Measurements from ENCODE around the gene SUGCT.

Gene SUGCT

DNA sequence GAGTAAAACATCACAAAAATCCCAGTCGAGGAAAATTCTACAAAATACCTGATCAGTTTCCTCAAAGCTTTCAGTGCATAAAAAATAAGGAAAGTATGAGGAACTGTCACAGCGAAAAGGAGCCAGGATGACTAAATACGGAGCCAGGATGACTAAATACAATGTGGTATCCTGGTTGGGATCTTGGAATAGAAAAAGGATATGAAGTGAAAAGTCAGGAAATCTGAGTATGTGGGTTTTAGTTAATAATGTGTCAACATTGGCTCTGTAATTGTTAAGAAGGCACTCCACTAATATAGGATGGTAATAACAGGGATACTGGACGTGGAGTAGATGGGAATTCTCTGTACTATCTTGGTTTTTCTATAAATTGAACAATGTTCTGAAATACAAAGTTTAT, 175.5 kb downstream of the SUGCT start (continued):
- TF ChIP-seq, protein P1, sequence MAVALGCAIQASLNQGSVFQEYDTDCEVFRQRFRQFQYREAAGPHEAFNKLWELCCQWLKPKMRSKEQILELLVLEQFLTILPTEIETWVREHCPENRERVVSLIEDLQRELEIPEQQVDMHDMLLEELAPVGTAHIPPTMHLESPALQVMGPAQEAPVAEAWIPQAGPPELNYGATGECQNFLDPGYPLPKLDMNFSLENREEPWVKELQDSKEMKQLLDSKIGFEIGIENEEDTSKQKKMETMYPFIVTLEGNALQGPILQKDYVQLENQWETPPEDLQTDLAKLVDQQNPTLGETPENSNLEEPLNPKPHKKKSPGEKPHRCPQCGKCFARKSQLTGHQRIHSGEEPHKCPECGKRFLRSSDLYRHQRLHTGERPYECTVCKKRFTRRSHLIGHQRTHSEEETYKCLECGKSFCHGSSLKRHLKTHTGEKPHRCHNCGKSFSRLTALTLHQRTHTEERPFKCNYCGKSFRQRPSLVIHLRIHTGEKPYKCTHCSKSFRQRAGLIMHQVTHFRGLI (tag by site-specific recombination; IDR thresholded peaks at IDR 0.05) = no peak
- TF ChIP-seq ZNF555 (tag by site-specific recombination; conservative IDR thresholded peaks at IDR 0.05) (no peak), KLF9 (tag by site-specific recombination; IDR thresholded peaks at IDR 0.05; ENCODE audit: low read depth) (no peak), ZNF544 (tag by site-specific recombination; IDR thresholded peaks at IDR 0.05) (no peak), TRIM28 (IDR thresholded peaks at IDR 0.05; ENCODE audit: borderline replicate concordance, low read length) (no peak)

DNA sequence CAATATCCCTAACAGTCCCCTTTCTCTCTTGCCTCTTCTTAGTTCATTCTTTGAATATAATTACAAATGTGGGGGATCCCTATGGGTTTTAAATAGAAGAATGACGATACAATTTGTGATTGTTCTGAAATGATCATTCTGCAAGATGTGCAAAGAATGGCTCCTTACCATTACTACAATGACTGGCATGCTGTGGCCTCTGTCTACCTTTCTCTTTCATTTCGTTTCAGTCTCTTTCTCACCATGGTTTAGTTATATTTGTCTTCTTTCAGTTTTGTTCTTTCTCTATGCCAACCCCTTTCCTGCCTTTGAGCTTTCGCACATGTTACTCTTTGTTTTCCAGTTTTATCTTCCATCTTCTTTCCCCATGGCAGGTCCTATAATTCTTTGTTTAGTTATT, 176.5 kb downstream of the SUGCT start:
- Histone ChIP-seq H3K36me3 (ENCODE audit: control insufficient read depth in 2 of 2, insufficient read depth in 1 of 2, low read length in 2 of 2) (no peaks in the 10 kb centered on the region), H3K27ac (ENCODE audit: extremely low read depth, low read depth, low read length) (no peak overlapping the region), H3K4me1 (ENCODE audit: control insufficient read depth, insufficient read depth, low read length) (no peaks in the 10 kb centered on the region), H3K4me3 (ENCODE audit: low read depth, low read length) (no peak overlapping the region), H3K9me3 (ENCODE audit: control insufficient read depth, insufficient read depth, low read depth, low read length) (no peaks in the 10 kb centered on the region)
- ChIA-PET CTCF (interaction anchor here (0.6 kb wide), 1 partner anchor 48 kb away, joined by 3 read pairs; no protein-coding TSS in a partner anchor), POLR2A (no interaction called here)
- no peak for TF ChIP-seq ZSCAN30 (tag by site-specific recombination; IDR thresholded peaks at IDR 0.05)
- TF ChIP-seq, protein P2, sequence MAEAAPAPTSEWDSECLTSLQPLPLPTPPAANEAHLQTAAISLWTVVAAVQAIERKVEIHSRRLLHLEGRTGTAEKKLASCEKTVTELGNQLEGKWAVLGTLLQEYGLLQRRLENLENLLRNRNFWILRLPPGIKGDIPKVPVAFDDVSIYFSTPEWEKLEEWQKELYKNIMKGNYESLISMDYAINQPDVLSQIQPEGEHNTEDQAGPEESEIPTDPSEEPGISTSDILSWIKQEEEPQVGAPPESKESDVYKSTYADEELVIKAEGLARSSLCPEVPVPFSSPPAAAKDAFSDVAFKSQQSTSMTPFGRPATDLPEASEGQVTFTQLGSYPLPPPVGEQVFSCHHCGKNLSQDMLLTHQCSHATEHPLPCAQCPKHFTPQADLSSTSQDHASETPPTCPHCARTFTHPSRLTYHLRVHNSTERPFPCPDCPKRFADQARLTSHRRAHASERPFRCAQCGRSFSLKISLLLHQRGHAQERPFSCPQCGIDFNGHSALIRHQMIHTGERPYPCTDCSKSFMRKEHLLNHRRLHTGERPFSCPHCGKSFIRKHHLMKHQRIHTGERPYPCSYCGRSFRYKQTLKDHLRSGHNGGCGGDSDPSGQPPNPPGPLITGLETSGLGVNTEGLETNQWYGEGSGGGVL (tag by site-specific recombination; IDR thresholded peaks at IDR 0.05) = no peak
- no peak for TF ChIP-seq ZNF561 (tag by site-specific recombination; IDR thresholded peaks at IDR 0.05; ENCODE audit: borderline replicate concordance)
- TF ChIP-seq BCL11A (tag by site-specific recombination; IDR thresholded peaks at IDR 0.05; ENCODE audit: low read depth) = no peak
- no peak for TF ChIP-seq ZNF830 (tag by site-specific recombination; IDR thresholded peaks at IDR 0.05; ENCODE audit: low read depth)
- no peak for TF ChIP-seq OSR2 (tag by site-specific recombination; IDR thresholded peaks at IDR 0.05)
- TF ChIP-seq PRDM1 (tag by site-specific recombination; IDR thresholded peaks at IDR 0.05) = no peak
- TF ChIP-seq ZNF513 (tag by site-specific recombination; IDR thresholded peaks at IDR 0.05) = no peak
- no peak for TF ChIP-seq GLI4 (tag by site-specific recombination; IDR thresholded peaks at IDR 0.05)
- no peak for TF ChIP-seq ZNF16 (tag by site-specific recombination; IDR thresholded peaks at IDR 0.05; ENCODE audit: low read depth)
- TF ChIP-seq, protein P3, sequence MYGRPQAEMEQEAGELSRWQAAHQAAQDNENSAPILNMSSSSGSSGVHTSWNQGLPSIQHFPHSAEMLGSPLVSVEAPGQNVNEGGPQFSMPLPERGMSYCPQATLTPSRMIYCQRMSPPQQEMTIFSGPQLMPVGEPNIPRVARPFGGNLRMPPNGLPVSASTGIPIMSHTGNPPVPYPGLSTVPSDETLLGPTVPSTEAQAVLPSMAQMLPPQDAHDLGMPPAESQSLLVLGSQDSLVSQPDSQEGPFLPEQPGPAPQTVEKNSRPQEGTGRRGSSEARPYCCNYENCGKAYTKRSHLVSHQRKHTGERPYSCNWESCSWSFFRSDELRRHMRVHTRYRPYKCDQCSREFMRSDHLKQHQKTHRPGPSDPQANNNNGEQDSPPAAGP (tag by site-specific recombination; IDR thresholded peaks at IDR 0.05) = no peak
- TF ChIP-seq ZNF768 (tag by site-specific recombination; IDR thresholded peaks at IDR 0.05) = no peak

DNA sequence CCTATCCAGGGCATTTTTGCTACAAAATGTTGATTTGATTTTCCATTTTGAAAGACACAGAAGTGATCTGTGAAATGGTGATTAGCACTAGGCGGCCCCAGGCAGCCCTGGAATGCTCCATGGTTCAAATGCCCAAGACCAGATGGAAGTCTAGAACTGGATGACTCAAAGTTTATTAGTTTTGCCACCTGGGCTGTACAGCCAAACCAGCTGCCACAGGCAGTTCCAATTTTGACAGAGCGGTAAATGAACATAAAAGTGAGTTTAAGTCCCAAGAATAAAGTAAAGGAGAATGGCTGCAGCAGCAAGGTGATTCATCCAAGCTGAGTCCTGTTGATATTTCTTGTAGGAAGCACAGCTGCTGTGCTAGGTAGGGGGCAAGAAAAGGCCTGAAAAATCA, 180.5 kb downstream of the SUGCT start:
- H3K36me3 ChIP-seq (ENCODE audit: control insufficient read depth in 2 of 2, insufficient read depth in 1 of 2, low read length in 2 of 2) = no peaks in the 10 kb centered on the region
- ChIA-PET CTCF (interaction anchor here (0.6 kb wide), 1 partner anchor 656 kb away, joined by 4 read pairs; no protein-coding TSS in a partner anchor), POLR2A (no interaction called here)
- H3K27ac ChIP-seq (ENCODE audit: extremely low read depth, low read depth, low read length) = no peak overlapping the region
- H3K9me3 ChIP-seq (ENCODE audit: control insufficient read depth, insufficient read depth, low read depth, low read length) = no peaks in the 10 kb centered on the region
- H3K4me1 ChIP-seq (ENCODE audit: control insufficient read depth, insufficient read depth, low read length) = no peaks in the 10 kb centered on the region
- no peak overlapping the region for H3K4me3 ChIP-seq (ENCODE audit: low read depth, low read length)
- no peak for TF ChIP-seq ZNF623 (tag by site-specific recombination; IDR thresholded peaks at IDR 0.05)
- no peak for TF ChIP-seq ZNF555 (tag by site-specific recombination; conservative IDR thresholded peaks at IDR 0.05)
- TF ChIP-seq ZNF121 (tag by site-specific recombination; IDR thresholded peaks at IDR 0.05) = no peak
- TF ChIP-seq, protein P4, sequence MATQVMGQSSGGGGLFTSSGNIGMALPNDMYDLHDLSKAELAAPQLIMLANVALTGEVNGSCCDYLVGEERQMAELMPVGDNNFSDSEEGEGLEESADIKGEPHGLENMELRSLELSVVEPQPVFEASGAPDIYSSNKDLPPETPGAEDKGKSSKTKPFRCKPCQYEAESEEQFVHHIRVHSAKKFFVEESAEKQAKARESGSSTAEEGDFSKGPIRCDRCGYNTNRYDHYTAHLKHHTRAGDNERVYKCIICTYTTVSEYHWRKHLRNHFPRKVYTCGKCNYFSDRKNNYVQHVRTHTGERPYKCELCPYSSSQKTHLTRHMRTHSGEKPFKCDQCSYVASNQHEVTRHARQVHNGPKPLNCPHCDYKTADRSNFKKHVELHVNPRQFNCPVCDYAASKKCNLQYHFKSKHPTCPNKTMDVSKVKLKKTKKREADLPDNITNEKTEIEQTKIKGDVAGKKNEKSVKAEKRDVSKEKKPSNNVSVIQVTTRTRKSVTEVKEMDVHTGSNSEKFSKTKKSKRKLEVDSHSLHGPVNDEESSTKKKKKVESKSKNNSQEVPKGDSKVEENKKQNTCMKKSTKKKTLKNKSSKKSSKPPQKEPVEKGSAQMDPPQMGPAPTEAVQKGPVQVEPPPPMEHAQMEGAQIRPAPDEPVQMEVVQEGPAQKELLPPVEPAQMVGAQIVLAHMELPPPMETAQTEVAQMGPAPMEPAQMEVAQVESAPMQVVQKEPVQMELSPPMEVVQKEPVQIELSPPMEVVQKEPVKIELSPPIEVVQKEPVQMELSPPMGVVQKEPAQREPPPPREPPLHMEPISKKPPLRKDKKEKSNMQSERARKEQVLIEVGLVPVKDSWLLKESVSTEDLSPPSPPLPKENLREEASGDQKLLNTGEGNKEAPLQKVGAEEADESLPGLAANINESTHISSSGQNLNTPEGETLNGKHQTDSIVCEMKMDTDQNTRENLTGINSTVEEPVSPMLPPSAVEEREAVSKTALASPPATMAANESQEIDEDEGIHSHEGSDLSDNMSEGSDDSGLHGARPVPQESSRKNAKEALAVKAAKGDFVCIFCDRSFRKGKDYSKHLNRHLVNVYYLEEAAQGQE (tag by site-specific recombination; IDR thresholded peaks at IDR 0.05) = no peak
- TF ChIP-seq ZNF768 (tag by site-specific recombination; IDR thresholded peaks at IDR 0.05) = no peak
- no peak for TF ChIP-seq ZBTB21 (tag by site-specific recombination; IDR thresholded peaks at IDR 0.05)
- TF ChIP-seq ZSCAN23 (tag by site-specific recombination; IDR thresholded peaks at IDR 0.05) = no peak

All from HEK293 (cell line).